Neuronal stem cell (in vitro differentiated cells): ENCODE results near the gene KLHL6.

Source experiments
- DNase-seq: peaks from one replicate; pipeline ENCODE4 v3.0.0-alpha.2; 2013; ENCODE audit warnings: low spot score
- H2AFZ ChIP-seq: one replicate; pipeline ENCODE4 v1.6.1; 2013; ENCODE audit warnings: mild to moderate bottlenecking, low read length, inconsistent platforms
- H2AK5ac ChIP-seq: 2 replicates; pipeline ENCODE4 v1.6.1; 2013; ENCODE audit warnings: low read depth, mild to moderate bottlenecking, inconsistent platforms, low read length, moderate library complexity, mixed read lengths
- H2BK120ac ChIP-seq: 2 replicates; pipeline ENCODE4 v1.6.1; 2013; ENCODE audit warnings: low read depth, mild to moderate bottlenecking, inconsistent platforms, low read length, moderate library complexity, mixed read lengths
- H2BK12ac ChIP-seq: one replicate; pipeline ENCODE4 v1.6.1; 2013; ENCODE audit warnings: low read length, inconsistent platforms
- H2BK15ac ChIP-seq: 2 replicates; pipeline ENCODE4 v1.6.1; 2013; ENCODE audit warnings: mild to moderate bottlenecking, low read length, inconsistent platforms, mixed read lengths
- H2BK5ac ChIP-seq: one replicate; pipeline ENCODE4 v1.6.1; 2013; ENCODE audit warnings: inconsistent platforms, mild to moderate bottlenecking, low read length, moderate library complexity
- H3K14ac ChIP-seq: one replicate; pipeline ENCODE4 v1.6.1; 2013; ENCODE audit warnings: low read length, inconsistent platforms
- H3K18ac ChIP-seq: 2 replicates; pipeline ENCODE4 v1.6.1; 2013; ENCODE audit warnings: low read length, inconsistent platforms
- H3K23ac ChIP-seq: 2 replicates; pipeline ENCODE4 v1.6.1; 2013; ENCODE audit warnings: low read depth, mild to moderate bottlenecking, mixed read lengths, low read length, inconsistent platforms; ENCODE audit not compliant: poor library complexity
- H3K27ac ChIP-seq: replicated peaks from 3 replicates; pipeline ENCODE4 v1.5.1; 2013; ENCODE audit warnings: low read length, inconsistent platforms
- H3K27me3 ChIP-seq, 3 experiments: 2 replicates each; pipeline ENCODE4 v1.6.1; 2013; ENCODE audit warnings: low read length in 3 of 3, mild to moderate bottlenecking in 2 of 3, inconsistent platforms in 1 of 3, low read depth in 1 of 3, mixed read lengths in 1 of 3, moderate library complexity in 1 of 3; ENCODE audit not compliant: control insufficient read depth in 3 of 3, insufficient read depth in 3 of 3
- H3K36me3 ChIP-seq, 2 donors: replicated peaks in 1 of 2; 2 replicates each; pipeline ENCODE4 v1.6.1; 2013; ENCODE audit warnings: low read length in 2 of 2; ENCODE audit not compliant: control insufficient read depth in 2 of 2, insufficient read depth in 2 of 2
- H3K4ac ChIP-seq: 2 replicates; pipeline ENCODE4 v1.6.1; 2013; ENCODE audit warnings: inconsistent platforms, mild to moderate bottlenecking, low read length, moderate library complexity
- H3K4me1 ChIP-seq, 2 donors: 1 replicate in 1 of 2; 2 replicates in 1 of 2; pipeline ENCODE4 v1.6.1; 2013; ENCODE audit warnings: low read length in 2 of 2, low read depth in 1 of 2; ENCODE audit not compliant: control insufficient read depth in 2 of 2, insufficient read depth in 1 of 2
- H3K4me2 ChIP-seq: one replicate; pipeline ENCODE4 v1.6.1; 2013; ENCODE audit warnings: mild to moderate bottlenecking, low read length, inconsistent platforms; ENCODE audit not compliant: insufficient read depth, poor library complexity, severe bottlenecking
- H3K4me3 ChIP-seq, 2 donors: 2 replicates each; pipeline ENCODE4 v1.5.1; 2013; ENCODE audit warnings: low read length in 2 of 2, mild to moderate bottlenecking in 2 of 2, inconsistent platforms in 1 of 2, moderate library complexity in 1 of 2
- H3K79me1 ChIP-seq: one replicate; pipeline ENCODE4 v1.6.1; 2013; ENCODE audit warnings: low read depth, mild to moderate bottlenecking, inconsistent platforms, low read length, moderate library complexity
- H3K9ac ChIP-seq: one replicate; pipeline ENCODE4 v1.6.1; 2013; ENCODE audit warnings: mild to moderate bottlenecking, low read depth, low read length, inconsistent platforms; ENCODE audit not compliant: poor library complexity
- H3K9me3 ChIP-seq, 2 donors: replicated peaks in 1 of 2; 2 replicates each; pipeline versions ENCODE3 to v1.6.1; 2013; ENCODE audit warnings: low read length in 2 of 2, mild to moderate bottlenecking in 2 of 2, inconsistent platforms in 1 of 2, low read depth in 1 of 2, mixed read lengths in 1 of 2, moderate library complexity in 1 of 2; ENCODE audit not compliant: control insufficient read depth in 2 of 2, insufficient read depth in 1 of 2
- H4K8ac ChIP-seq: one replicate; pipeline ENCODE4 v1.6.1; 2013; ENCODE audit warnings: low read depth, mild to moderate bottlenecking, inconsistent platforms, low read length, moderate library complexity
- H4K91ac ChIP-seq: one replicate; pipeline ENCODE4 v1.6.1; 2013; ENCODE audit warnings: low read length, low read depth, mild to moderate bottlenecking, inconsistent platforms; ENCODE audit not compliant: poor library complexity
- WGBS, 2 donors: extraction: QIAGEN DNeasy Blood & Tissue Kit; methylation state at CpG; one replicate each; pipeline ENCODE4 v1.1.7; 2013; ENCODE audit warnings: missing lambda C conversion rate in 2 of 2, mixed read lengths in 1 of 2; ENCODE audit not compliant: insufficient read length in 2 of 2, insufficient replicate concordance in 1 of 2; ENCODE audit errors: extremely low coverage in 2 of 2; 5-methylcytosine and 5-hydroxymethylcytosine counted together

KLHL6 gene

GRCh38 chr3:183517607-183518006 lies 37.9 kb downstream of the KLHL6 start:
- H2AK5ac ChIP-seq: peak overlapping the region; percentile 13
- peak overlapping the region; percentile 30 for H2BK15ac ChIP-seq
- H2AFZ ChIP-seq: no peak overlapping the region
- no peaks in the 10 kb centered on the region for H3K9me3 ChIP-seq
- H3K14ac ChIP-seq: no peak overlapping the region
- H3K27me3 ChIP-seq: no peaks in the 10 kb centered on the region
- H3K18ac ChIP-seq: peak overlapping the region; percentile 36
- H3K4me2 ChIP-seq: no peak overlapping the region
- no peak overlapping the region for H3K27ac ChIP-seq
- no CpG with 5 or more reads among the region's 4 CpGs for WGBS, 2 donors
- peak overlapping the region; percentile 14 for H2BK120ac ChIP-seq
- DNase-seq: no peak
- no peak overlapping the region for H4K91ac ChIP-seq
- H2BK12ac ChIP-seq: no peak overlapping the region
- peak overlapping the region; percentile 7 for H4K8ac ChIP-seq
- H3K4me3 ChIP-seq: no peak overlapping the region
- no peak overlapping the region for H2BK5ac ChIP-seq
- H3K4me1 ChIP-seq: peaks cover 8 to 11% of the 10 kb centered on the region in 2 donors
- H3K79me1 ChIP-seq: no peaks in the 10 kb centered on the region
- H3K23ac ChIP-seq: no peak overlapping the region
- no peak overlapping the region for H3K4ac ChIP-seq
- H3K9ac ChIP-seq: no peak overlapping the region
- H3K36me3 ChIP-seq: no peaks in the 10 kb centered on the region

- no peak overlapping the region for H2BK120ac ChIP-seq
- WGBS, 2 donors: no CpG with 5 or more reads among the region's 9 CpGs
- H2BK15ac ChIP-seq: no peak overlapping the region
- no peak overlapping the region for H2BK12ac ChIP-seq
- no peak overlapping the region for H3K23ac ChIP-seq
- no peak overlapping the region for H3K18ac ChIP-seq
- H3K9ac ChIP-seq: no peak overlapping the region
- no peak overlapping the region for H4K91ac ChIP-seq
- no peaks in the 10 kb centered on the region for H3K36me3 ChIP-seq
- DNase-seq: no peak
- no peak overlapping the region for H3K4ac ChIP-seq
- peaks cover 9 to 19% of the 10 kb centered on the region in 2 donors for H3K4me1 ChIP-seq
- H3K4me2 ChIP-seq: no peak overlapping the region
- H2BK5ac ChIP-seq: no peak overlapping the region
- H3K79me1 ChIP-seq: no peaks in the 10 kb centered on the region
- no peaks in the 10 kb centered on the region for H3K27me3 ChIP-seq
- no peak overlapping the region for H4K8ac ChIP-seq
- H2AK5ac ChIP-seq: no peak overlapping the region
- H3K14ac ChIP-seq: no peak overlapping the region
- no peak overlapping the region for H2AFZ ChIP-seq
- H3K27ac ChIP-seq: no peak overlapping the region
- H3K9me3 ChIP-seq: no peaks in the 10 kb centered on the region
- H3K4me3 ChIP-seq: no peak overlapping the region
Observed at GRCh38 chr3:183515968-183516851, 39.3 kb downstream of the KLHL6 start.

- no peak overlapping the region for H3K4me3 ChIP-seq
- no peak overlapping the region for H2BK5ac ChIP-seq
- no peak overlapping the region for H3K14ac ChIP-seq
- no peaks in the 10 kb centered on the region for H3K9me3 ChIP-seq
- H3K27me3 ChIP-seq: no peaks in the 10 kb centered on the region
- no peak overlapping the region for H4K91ac ChIP-seq
- H3K4ac ChIP-seq: no peak overlapping the region
- H2AFZ ChIP-seq: no peak overlapping the region
- no peak overlapping the region for H2BK12ac ChIP-seq
- no peak overlapping the region for H4K8ac ChIP-seq
- H3K23ac ChIP-seq: no peak overlapping the region
- H3K27ac ChIP-seq: no peak overlapping the region
- H3K18ac ChIP-seq: no peak overlapping the region
- no peaks in the 10 kb centered on the region for H3K79me1 ChIP-seq
- H3K4me2 ChIP-seq: no peak overlapping the region
- DNase-seq: no peak
- H3K36me3 ChIP-seq: no peaks in the 10 kb centered on the region
- WGBS, 2 donors: no CpG with 5 or more reads among the region's 6 CpGs
- no peak overlapping the region for H3K9ac ChIP-seq
- peaks cover 6 to 16% of the 10 kb centered on the region in 2 donors for H3K4me1 ChIP-seq
- H2AK5ac ChIP-seq: no peak overlapping the region
- no peak overlapping the region for H2BK15ac ChIP-seq
- H2BK120ac ChIP-seq: no peak overlapping the region
Observed at GRCh38 chr3:183514021-183514420, 41.5 kb downstream of the KLHL6 start.

GRCh38 chr3:183513046-183513706 lies 42.3 kb downstream of the KLHL6 start:
- Histone ChIP-seq H2AK5ac (no peak overlapping the region), H3K23ac (no peak overlapping the region), H3K18ac (no peak overlapping the region), H4K91ac (no peak overlapping the region), H3K4ac (no peak overlapping the region), H2BK15ac (no peak overlapping the region), H2BK120ac (no peak overlapping the region), H3K36me3 (no peaks in the 10 kb centered on the region), H4K8ac (no peak overlapping the region), H2BK12ac (no peak overlapping the region), H2AFZ (peak overlapping the region; percentile 27), H3K14ac (no peak overlapping the region), H3K4me2 (no peak overlapping the region), H3K4me1 (peaks cover 1 to 8% of the 10 kb centered on the region in 2 donors), H3K9me3 (no peaks in the 10 kb centered on the region), H3K27ac (no peak overlapping the region), H3K27me3 (no peaks in the 10 kb centered on the region), H3K4me3 (no peak overlapping the region), H2BK5ac (no peak overlapping the region), H3K9ac (no peak overlapping the region), H3K79me1 (no peaks in the 10 kb centered on the region)
- WGBS, 2 donors: no CpG with 5 or more reads among the region's 6 CpGs
- DNase-seq: no peak
